A673 (cell line): Measurements from ENCODE around the gene REEP6.

Source experiments
- CTCF ChIP-seq: fragments of 300-800, 200-600 bp; sonication (generic); conservative IDR thresholded peaks from 2 replicates; pipeline ENCODE4 v1.5.1; 2017; ENCODE audit warnings: low read depth, mild to moderate bottlenecking, antibody characterized with exemption, low read length, moderate library complexity, mixed read lengths
- EZH2 ChIP-seq: fragments of 200-600 bp; sonication (generic); IDR thresholded peaks from 2 replicates; pipeline ENCODE4 v1.6.1; 2017; ENCODE audit warnings: borderline replicate concordance, low read depth, mild to moderate bottlenecking, mixed read lengths, antibody characterized with exemption, low read length; ENCODE audit not compliant: poor library complexity, severe bottlenecking

- TF ChIP-seq EZH2 (no peak), CTCF (no peak)
Measured at GRCh38 chr19:1486720-1487575, 4.0 kb upstream of the REEP6 start.
